Esophagus muscularis mucosa (tissue), 4 donors: ENCODE results near the gene PARP9. TPM values are rescaled to one million over a fixed set of nuclear protein-coding genes. Genes with fewer than 3 reads are reported as not detected.
"Not testable (repeated sequence)": the region's sequence is repeated elsewhere in the genome, so short reads cannot be mapped to it uniquely, and the experiment has no call there.

Source experiments
- DNase-seq: peaks from one replicate; pipeline ENCODE4 v3.0.0-alpha.2; 2017; ENCODE audit errors: extremely low spot score
- H3K27ac ChIP-seq, 4 donors: fragments of 200-600 bp; sonication (generic); replicated peaks in 1 of 4; 1 replicate in 3 of 4; 2 replicates in 1 of 4; pipeline ENCODE4 v1.5.1; 2016 to 2019; ENCODE audit warnings: mild to moderate bottlenecking in 1 of 4
- H3K27me3 ChIP-seq, 4 donors: fragments of 200-600 bp; sonication (generic); one replicate each; pipeline versions ENCODE4 v1.5.1 to v1.6.0; 2016 to 2019
- H3K36me3 ChIP-seq, 4 donors: fragments of 200-600 bp; sonication (generic); one replicate each; pipeline ENCODE4 v1.5.1; 2016 to 2019
- H3K4me1 ChIP-seq, 4 donors: fragments of 200-600 bp; sonication (generic); one replicate each; pipeline ENCODE4 v1.5.1; 2016 to 2019
- H3K4me3 ChIP-seq, 4 donors: fragments of 200-600 bp; sonication (generic); 1 replicate in 2 of 4; 2 replicates in 2 of 4; pipeline ENCODE4 v1.5.1; 2016 to 2019; ENCODE audit warnings: mild to moderate bottlenecking in 4 of 4, moderate library complexity in 1 of 4
- H3K9me3 ChIP-seq, 4 donors: fragments of 200-600 bp; sonication (generic); 1 replicate in 3 of 4; 2 replicates in 1 of 4; pipeline ENCODE4 v1.5.1; 2016 to 2019
- CTCF ChIP-seq, 3 experiments: fragments of 200-600 bp in 2 of 3; fragments of 450-650 bp in 1 of 3; sonication (generic) in 2 of 3; IDR thresholded peaks; one replicate each; pipeline ENCODE4 v1.5.1; 2017 to 2019; ENCODE audit warnings: antibody characterized with exemption in 3 of 3, mild to moderate bottlenecking in 2 of 3, moderate library complexity in 1 of 3
- EP300 ChIP-seq: sonication (generic); formaldehyde crosslinking; IDR thresholded peaks from one replicate; pipeline ENCODE4 v1.6.1; 2017; ENCODE audit warnings: antibody characterized with exemption
- POLR2A ChIP-seq: fragments of 450-650 bp; IDR thresholded peaks from one replicate; pipeline ENCODE4 v1.6.1; 2017; ENCODE audit warnings: antibody characterized with exemption, moderate library complexity, mild to moderate bottlenecking, low read depth
- POLR2AphosphoS5 ChIP-seq, 2 donors: sonication (generic); formaldehyde crosslinking; IDR thresholded peaks; one replicate each; pipeline ENCODE4 v1.6.1; 2017; ENCODE audit warnings: antibody characterized with exemption in 2 of 2
- WGBS: methylation state at CpG from one replicate; pipeline ENCODE4 v1.1.5; 2018; 5-methylcytosine and 5-hydroxymethylcytosine counted together
- intact Hi-C: fragments of 100-400 bp; cut with DNase I; formaldehyde crosslinking; loops from one replicate; pipeline ENCODE4 v1.15.1; 2023
- total RNA-seq, 4 donors: library from RNA; depleted of rRNA; stranded (reverse); fragments of >200 nt; gene quantifications; one replicate each; pipeline versions ENCODE4 v1.1.0 to v1.2.1, GENCODE V29; 2016

Gene PARP9
- total RNA-seq, 4 donors from 2014 or later: 16.7 to 24.0 (median 21.3) TPM

GRCh38 chr3:122502139-122502538 lies 62.0 kb downstream of the PARP9 start:
- no peak for DNase-seq
- Histone ChIP-seq H3K4me3 (no peak overlapping the region), H3K27me3 (no peaks in the 10 kb centered on the region), H3K27ac (no peak overlapping the region), H3K9me3 (no peaks in the 10 kb centered on the region), H3K36me3 (no peaks in the 10 kb centered on the region), H3K4me1 (peaks cover 15 to 36% (median 28%) of the 10 kb centered on the region in 4 donors)
- 53% methylated on average over 2 of the region's 2 CpGs for WGBS
- TF ChIP-seq EP300: no peak
- TF ChIP-seq CTCF (IDR thresholded peaks at IDR 0.05): no peak
- no peak for TF ChIP-seq POLR2AphosphoS5 (IDR thresholded peaks at IDR 0.05)
- TF ChIP-seq POLR2A: no peak
- intact Hi-C loops: no loop called here

- H3K36me3 ChIP-seq, intact Hi-C loops: not testable (repeated sequence)
- 90% methylated on average over 6 of the region's 6 CpGs for WGBS
Measured at GRCh38 chr3:122500964-122501363, 63.1 kb downstream of the PARP9 start.

GRCh38 chr3:122498152-122498551 lies 65.9 kb downstream of the PARP9 start:
- intact Hi-C loops: no loop called here
- WGBS: 89% methylated on average over 1 of the region's 1 CpG
- no peak for DNase-seq

More at GRCh38 chr3:122500964-122501363, 63.1 kb downstream of the PARP9 start:
- not testable (repeated sequence) for DNase-seq, H3K27ac ChIP-seq, H3K27me3 ChIP-seq, H3K9me3 ChIP-seq, H3K4me3 ChIP-seq
- H3K4me1 ChIP-seq: peaks cover 15 to 44% (median 29%) of the 10 kb centered on the region in 4 donors

GRCh38 chr3:122497425-122497824 lies 66.7 kb downstream of the PARP9 start:
- peaks cover 12 to 34% (median 27%) of the 10 kb centered on the region in 4 donors for H3K36me3 ChIP-seq
- WGBS: 20% methylated on average over 1 of the region's 1 CpG
- no peak for TF ChIP-seq CTCF (IDR thresholded peaks at IDR 0.05)
- no peak for TF ChIP-seq EP300
- TF ChIP-seq POLR2AphosphoS5 (IDR thresholded peaks at IDR 0.05): no peak
- H3K27me3 ChIP-seq: no peaks in the 10 kb centered on the region
- H3K4me3 ChIP-seq: no peak overlapping the region
- H3K4me1 ChIP-seq: peaks cover 5 to 23% (median 19%) of the 10 kb centered on the region in 4 donors
- H3K27ac ChIP-seq: no peak overlapping the region
- H3K9me3 ChIP-seq: no peaks in the 10 kb centered on the region
- DNase-seq: no peak
- intact Hi-C loops: no loop called here

More at GRCh38 chr3:122498152-122498551, 65.9 kb downstream of the PARP9 start:
- Histone ChIP-seq H3K4me1 (peaks cover 8 to 28% (median 19%) of the 10 kb centered on the region in 4 donors), H3K27ac (no peak overlapping the region), H3K36me3 (peaks cover 11 to 31% (median 26%) of the 10 kb centered on the region in 4 donors), H3K9me3 (no peaks in the 10 kb centered on the region), H3K4me3 (no peak overlapping the region), H3K27me3 (no peaks in the 10 kb centered on the region)
- TF ChIP-seq EP300 (no peak), POLR2A (no peak), CTCF (IDR thresholded peaks at IDR 0.05) (no peak), POLR2AphosphoS5 (IDR thresholded peaks at IDR 0.05) (no peak)

- Histone ChIP-seq H3K27me3 (no peaks in the 10 kb centered on the region), H3K4me1 (peaks cover 0 to 14% (median 10%) of the 10 kb centered on the region in 4 donors), H3K4me3 (no peak overlapping the region), H3K9me3 (no peaks in the 10 kb centered on the region), H3K27ac (no peak overlapping the region), H3K36me3 (peaks cover 12 to 39% (median 27%) of the 10 kb centered on the region in 4 donors)
- intact Hi-C loops: no loop called here
- no peak for TF ChIP-seq EP300
- no peak for TF ChIP-seq POLR2A
- TF ChIP-seq CTCF (IDR thresholded peaks at IDR 0.05): no peak
- no peak for TF ChIP-seq POLR2AphosphoS5 (IDR thresholded peaks at IDR 0.05)
- 82% methylated on average over 2 of the region's 2 CpGs for WGBS
- no peak for DNase-seq
Measured at GRCh38 chr3:122496508-122496907, 67.6 kb downstream of the PARP9 start.
